GM19463 (cell line): ENCODE results near the gene SULF2.
"Not testable (repeated sequence)": the region's sequence is repeated elsewhere in the genome, so short reads cannot be mapped to it uniquely, and the experiment has no call there.

Experiments
- ATAC-seq: cut with Tn5 transposase; IDR thresholded peaks from one replicate; pipeline ENCODE4 v1.9.1; 2021; ENCODE audit warnings: mild to moderate bottlenecking, moderate library complexity; ENCODE audit not compliant: unreplicated experiment

SULF2 gene

GRCh38 chr20:47805951-47806350 lies 20.7 kb upstream of the SULF2 start:
- no peak for ATAC-seq

- not testable (repeated sequence) for ATAC-seq
These were observed 19.7 kb upstream of the SULF2 start for GRCh38 chr20:47804972-47805371.

GRCh38 chr20:47804224-47804825 lies 19.0 kb upstream of the SULF2 start:
- ATAC-seq: not testable (repeated sequence)

- ATAC-seq: no peak
These were observed 17.7 kb upstream of the SULF2 start for GRCh38 chr20:47802975-47803374.

GRCh38 chr20:47802226-47802920 lies 17.1 kb upstream of the SULF2 start:
- no peak for ATAC-seq

GRCh38 chr20:47801759-47802158 lies 16.5 kb upstream of the SULF2 start:
- ATAC-seq: no peak

- ATAC-seq: no peak
These were observed 15.8 kb upstream of the SULF2 start for GRCh38 chr20:47801079-47801478.

- ATAC-seq: no peak
These were observed 15.3 kb upstream of the SULF2 start for GRCh38 chr20:47800623-47801022.

- no peak for ATAC-seq
These were observed 13.9 kb upstream of the SULF2 start for GRCh38 chr20:47799116-47799715.

GRCh38 chr20:47796971-47797370 lies 11.7 kb upstream of the SULF2 start:
- ATAC-seq: no peak

- ATAC-seq: no peak
These were observed 10.1 kb upstream of the SULF2 start for GRCh38 chr20:47795214-47795907.

GRCh38 chr20:47794264-47794663 lies 9.0 kb upstream of the SULF2 start:
- not testable (repeated sequence) for ATAC-seq

GRCh38 chr20:47792021-47792618 lies 6.8 kb upstream of the SULF2 start:
- ATAC-seq: no peak

GRCh38 chr20:47791084-47791599 lies 5.9 kb upstream of the SULF2 start:
- ATAC-seq: no peak

GRCh38 chr20:47790580-47790965 lies 5.3 kb upstream of the SULF2 start:
- ATAC-seq: no peak

GRCh38 chr20:47789764-47790579 lies 4.7 kb upstream of the SULF2 start:
- ATAC-seq: no peak

- no peak for ATAC-seq
These were observed 3.9 kb upstream of the SULF2 start for GRCh38 chr20:47789081-47789763.

- no peak for ATAC-seq
These were observed 3.4 kb upstream of the SULF2 start for GRCh38 chr20:47788741-47789080.

- ATAC-seq: no peak
These were observed 1.5 kb upstream of the SULF2 start for GRCh38 chr20:47786765-47787107.
